ENCODE results near the gene CD55. TPM values are rescaled to one million over a fixed set of nuclear protein-coding genes. Genes with fewer than 3 reads are reported as not detected.

The CD55 gene
- total RNA-seq, 1 experiment from 2014 or later, result 17.2 TPM

DNA sequence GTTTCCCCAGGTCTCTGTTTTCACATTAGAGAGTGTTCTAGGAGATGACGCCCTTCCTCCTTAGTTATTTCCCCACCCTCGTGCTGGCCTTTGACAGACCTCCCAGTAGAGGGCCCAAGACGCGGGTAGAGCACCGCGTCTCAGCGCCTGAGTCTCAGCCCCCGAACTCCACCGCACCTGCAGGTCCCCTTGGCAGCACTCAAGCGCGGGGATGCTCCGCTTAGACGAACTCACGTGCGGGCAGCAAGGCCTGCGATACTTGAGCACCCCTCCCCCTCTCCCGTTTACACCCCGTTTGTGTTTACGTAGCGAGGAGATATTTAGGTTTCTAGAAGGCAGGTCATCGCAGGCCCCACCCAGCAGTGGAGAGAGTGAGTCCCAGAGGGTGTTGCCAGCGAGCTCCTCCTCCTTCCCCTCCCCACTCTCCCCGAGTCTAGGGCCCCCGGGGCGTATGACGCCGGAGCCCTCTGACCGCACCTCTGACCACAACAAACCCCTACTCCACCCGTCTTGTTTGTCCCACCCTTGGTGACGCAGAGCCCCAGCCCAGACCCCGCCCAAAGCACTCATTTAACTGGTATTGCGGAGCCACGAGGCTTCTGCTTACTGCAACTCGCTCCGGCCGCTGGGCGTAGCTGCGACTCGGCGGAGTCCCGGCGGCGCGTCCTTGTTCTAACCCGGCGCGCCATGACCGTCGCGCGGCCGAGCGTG is at the start of gene CD55 (continued):
- TF ChIP-seq, protein P1, sequence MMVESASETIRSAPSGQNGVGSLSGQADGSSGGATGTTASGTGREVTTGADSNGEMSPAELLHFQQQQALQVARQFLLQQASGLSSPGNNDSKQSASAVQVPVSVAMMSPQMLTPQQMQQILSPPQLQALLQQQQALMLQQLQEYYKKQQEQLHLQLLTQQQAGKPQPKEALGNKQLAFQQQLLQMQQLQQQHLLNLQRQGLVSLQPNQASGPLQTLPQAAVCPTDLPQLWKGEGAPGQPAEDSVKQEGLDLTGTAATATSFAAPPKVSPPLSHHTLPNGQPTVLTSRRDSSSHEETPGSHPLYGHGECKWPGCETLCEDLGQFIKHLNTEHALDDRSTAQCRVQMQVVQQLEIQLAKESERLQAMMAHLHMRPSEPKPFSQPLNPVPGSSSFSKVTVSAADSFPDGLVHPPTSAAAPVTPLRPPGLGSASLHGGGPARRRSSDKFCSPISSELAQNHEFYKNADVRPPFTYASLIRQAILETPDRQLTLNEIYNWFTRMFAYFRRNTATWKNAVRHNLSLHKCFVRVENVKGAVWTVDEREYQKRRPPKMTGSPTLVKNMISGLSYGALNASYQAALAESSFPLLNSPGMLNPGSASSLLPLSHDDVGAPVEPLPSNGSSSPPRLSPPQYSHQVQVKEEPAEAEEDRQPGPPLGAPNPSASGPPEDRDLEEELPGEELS (CRISPR knock-in tag; IDR thresholded peaks at IDR 0.05), result peak; percentile 56
- TF ChIP-seq, protein P2, sequence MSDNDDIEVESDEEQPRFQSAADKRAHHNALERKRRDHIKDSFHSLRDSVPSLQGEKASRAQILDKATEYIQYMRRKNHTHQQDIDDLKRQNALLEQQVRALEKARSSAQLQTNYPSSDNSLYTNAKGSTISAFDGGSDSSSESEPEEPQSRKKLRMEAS (CRISPR knock-in tag; IDR thresholded peaks at IDR 0.05), result peak; percentile 96
- peak; percentile 33; the same call in 1 of the 2 replicates for TF ChIP-seq ZNF423 (CRISPR knock-in tag; IDR thresholded peaks at IDR 0.05)
- TF ChIP-seq, protein P3, sequence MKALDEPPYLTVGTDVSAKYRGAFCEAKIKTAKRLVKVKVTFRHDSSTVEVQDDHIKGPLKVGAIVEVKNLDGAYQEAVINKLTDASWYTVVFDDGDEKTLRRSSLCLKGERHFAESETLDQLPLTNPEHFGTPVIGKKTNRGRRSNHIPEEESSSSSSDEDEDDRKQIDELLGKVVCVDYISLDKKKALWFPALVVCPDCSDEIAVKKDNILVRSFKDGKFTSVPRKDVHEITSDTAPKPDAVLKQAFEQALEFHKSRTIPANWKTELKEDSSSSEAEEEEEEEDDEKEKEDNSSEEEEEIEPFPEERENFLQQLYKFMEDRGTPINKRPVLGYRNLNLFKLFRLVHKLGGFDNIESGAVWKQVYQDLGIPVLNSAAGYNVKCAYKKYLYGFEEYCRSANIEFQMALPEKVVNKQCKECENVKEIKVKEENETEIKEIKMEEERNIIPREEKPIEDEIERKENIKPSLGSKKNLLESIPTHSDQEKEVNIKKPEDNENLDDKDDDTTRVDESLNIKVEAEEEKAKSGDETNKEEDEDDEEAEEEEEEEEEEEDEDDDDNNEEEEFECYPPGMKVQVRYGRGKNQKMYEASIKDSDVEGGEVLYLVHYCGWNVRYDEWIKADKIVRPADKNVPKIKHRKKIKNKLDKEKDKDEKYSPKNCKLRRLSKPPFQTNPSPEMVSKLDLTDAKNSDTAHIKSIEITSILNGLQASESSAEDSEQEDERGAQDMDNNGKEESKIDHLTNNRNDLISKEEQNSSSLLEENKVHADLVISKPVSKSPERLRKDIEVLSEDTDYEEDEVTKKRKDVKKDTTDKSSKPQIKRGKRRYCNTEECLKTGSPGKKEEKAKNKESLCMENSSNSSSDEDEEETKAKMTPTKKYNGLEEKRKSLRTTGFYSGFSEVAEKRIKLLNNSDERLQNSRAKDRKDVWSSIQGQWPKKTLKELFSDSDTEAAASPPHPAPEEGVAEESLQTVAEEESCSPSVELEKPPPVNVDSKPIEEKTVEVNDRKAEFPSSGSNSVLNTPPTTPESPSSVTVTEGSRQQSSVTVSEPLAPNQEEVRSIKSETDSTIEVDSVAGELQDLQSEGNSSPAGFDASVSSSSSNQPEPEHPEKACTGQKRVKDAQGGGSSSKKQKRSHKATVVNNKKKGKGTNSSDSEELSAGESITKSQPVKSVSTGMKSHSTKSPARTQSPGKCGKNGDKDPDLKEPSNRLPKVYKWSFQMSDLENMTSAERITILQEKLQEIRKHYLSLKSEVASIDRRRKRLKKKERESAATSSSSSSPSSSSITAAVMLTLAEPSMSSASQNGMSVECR (CRISPR knock-in tag; IDR thresholded peaks at IDR 0.05; ENCODE audit: borderline replicate concordance), result peak; percentile 79; the same call in 1 of the 2 replicates

DNA sequence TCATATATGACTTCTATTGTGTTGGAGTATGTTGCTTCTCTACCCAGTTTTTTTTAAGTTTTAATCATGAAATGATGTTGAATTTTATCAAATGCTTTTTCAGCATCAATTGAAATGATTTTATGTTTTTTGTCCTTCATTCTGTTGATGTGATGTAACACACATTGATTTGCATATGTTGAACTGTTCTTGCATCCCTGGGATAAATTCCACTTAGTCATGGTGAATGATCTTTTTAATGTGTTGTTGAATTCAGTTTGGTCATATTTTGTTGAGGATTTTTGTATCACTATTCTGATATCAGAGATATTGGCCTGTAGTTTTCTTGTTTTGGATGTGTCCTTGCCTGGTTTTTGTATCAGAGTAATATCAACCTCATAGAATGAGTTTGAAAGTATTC is 46.6 kb upstream of the CD55 start:
- CTCF ChIA-PET, result no interaction called here
- Mint-ChIP-seq H3K4me1 (peaks cover 8% of the 10 kb centered on the region), H3K27me3 (ENCODE audit: low read depth) (no peaks in the 10 kb centered on the region)
- TF ChIP-seq ZBTB21 (CRISPR knock-in tag; IDR thresholded peaks at IDR 0.05; ENCODE audit: borderline replicate concordance) (no peak), NFE2L1 (CRISPR knock-in tag; IDR thresholded peaks at IDR 0.05) (no peak), ZNF219 (CRISPR knock-in tag; IDR thresholded peaks at IDR 0.05; ENCODE audit: borderline replicate concordance) (no peak), HMGA2 (CRISPR knock-in tag; IDR thresholded peaks at IDR 0.05) (no peak), CREB1 (CRISPR knock-in tag; IDR thresholded peaks at IDR 0.05) (no peak), MYBL2 (CRISPR knock-in tag; IDR thresholded peaks at IDR 0.05) (no peak), TP53 (CRISPR knock-in tag; IDR thresholded peaks at IDR 0.05) (no peak), FOXJ3 (CRISPR knock-in tag; IDR thresholded peaks at IDR 0.05; ENCODE audit: borderline replicate concordance) (no peak), FOXP1 (CRISPR knock-in tag; IDR thresholded peaks at IDR 0.05; ENCODE audit: borderline replicate concordance) (no peak), TEAD1 (CRISPR knock-in tag; IDR thresholded peaks at IDR 0.05) (no peak), IRF1 (CRISPR knock-in tag; IDR thresholded peaks at IDR 0.05) (no peak), SOX15 (CRISPR knock-in tag; IDR thresholded peaks at IDR 0.05) (no peak)
- TF ChIP-seq, protein P4, sequence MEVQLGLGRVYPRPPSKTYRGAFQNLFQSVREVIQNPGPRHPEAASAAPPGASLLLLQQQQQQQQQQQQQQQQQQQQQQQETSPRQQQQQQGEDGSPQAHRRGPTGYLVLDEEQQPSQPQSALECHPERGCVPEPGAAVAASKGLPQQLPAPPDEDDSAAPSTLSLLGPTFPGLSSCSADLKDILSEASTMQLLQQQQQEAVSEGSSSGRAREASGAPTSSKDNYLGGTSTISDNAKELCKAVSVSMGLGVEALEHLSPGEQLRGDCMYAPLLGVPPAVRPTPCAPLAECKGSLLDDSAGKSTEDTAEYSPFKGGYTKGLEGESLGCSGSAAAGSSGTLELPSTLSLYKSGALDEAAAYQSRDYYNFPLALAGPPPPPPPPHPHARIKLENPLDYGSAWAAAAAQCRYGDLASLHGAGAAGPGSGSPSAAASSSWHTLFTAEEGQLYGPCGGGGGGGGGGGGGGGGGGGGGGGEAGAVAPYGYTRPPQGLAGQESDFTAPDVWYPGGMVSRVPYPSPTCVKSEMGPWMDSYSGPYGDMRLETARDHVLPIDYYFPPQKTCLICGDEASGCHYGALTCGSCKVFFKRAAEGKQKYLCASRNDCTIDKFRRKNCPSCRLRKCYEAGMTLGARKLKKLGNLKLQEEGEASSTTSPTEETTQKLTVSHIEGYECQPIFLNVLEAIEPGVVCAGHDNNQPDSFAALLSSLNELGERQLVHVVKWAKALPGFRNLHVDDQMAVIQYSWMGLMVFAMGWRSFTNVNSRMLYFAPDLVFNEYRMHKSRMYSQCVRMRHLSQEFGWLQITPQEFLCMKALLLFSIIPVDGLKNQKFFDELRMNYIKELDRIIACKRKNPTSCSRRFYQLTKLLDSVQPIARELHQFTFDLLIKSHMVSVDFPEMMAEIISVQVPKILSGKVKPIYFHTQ (CRISPR knock-in tag; IDR thresholded peaks at IDR 0.05), result no peak
- TF ChIP-seq, protein P5, sequence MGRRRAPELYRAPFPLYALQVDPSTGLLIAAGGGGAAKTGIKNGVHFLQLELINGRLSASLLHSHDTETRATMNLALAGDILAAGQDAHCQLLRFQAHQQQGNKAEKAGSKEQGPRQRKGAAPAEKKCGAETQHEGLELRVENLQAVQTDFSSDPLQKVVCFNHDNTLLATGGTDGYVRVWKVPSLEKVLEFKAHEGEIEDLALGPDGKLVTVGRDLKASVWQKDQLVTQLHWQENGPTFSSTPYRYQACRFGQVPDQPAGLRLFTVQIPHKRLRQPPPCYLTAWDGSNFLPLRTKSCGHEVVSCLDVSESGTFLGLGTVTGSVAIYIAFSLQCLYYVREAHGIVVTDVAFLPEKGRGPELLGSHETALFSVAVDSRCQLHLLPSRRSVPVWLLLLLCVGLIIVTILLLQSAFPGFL (CRISPR knock-in tag; IDR thresholded peaks at IDR 0.05; ENCODE audit: borderline replicate concordance), result no peak
- TF ChIP-seq, protein P6, sequence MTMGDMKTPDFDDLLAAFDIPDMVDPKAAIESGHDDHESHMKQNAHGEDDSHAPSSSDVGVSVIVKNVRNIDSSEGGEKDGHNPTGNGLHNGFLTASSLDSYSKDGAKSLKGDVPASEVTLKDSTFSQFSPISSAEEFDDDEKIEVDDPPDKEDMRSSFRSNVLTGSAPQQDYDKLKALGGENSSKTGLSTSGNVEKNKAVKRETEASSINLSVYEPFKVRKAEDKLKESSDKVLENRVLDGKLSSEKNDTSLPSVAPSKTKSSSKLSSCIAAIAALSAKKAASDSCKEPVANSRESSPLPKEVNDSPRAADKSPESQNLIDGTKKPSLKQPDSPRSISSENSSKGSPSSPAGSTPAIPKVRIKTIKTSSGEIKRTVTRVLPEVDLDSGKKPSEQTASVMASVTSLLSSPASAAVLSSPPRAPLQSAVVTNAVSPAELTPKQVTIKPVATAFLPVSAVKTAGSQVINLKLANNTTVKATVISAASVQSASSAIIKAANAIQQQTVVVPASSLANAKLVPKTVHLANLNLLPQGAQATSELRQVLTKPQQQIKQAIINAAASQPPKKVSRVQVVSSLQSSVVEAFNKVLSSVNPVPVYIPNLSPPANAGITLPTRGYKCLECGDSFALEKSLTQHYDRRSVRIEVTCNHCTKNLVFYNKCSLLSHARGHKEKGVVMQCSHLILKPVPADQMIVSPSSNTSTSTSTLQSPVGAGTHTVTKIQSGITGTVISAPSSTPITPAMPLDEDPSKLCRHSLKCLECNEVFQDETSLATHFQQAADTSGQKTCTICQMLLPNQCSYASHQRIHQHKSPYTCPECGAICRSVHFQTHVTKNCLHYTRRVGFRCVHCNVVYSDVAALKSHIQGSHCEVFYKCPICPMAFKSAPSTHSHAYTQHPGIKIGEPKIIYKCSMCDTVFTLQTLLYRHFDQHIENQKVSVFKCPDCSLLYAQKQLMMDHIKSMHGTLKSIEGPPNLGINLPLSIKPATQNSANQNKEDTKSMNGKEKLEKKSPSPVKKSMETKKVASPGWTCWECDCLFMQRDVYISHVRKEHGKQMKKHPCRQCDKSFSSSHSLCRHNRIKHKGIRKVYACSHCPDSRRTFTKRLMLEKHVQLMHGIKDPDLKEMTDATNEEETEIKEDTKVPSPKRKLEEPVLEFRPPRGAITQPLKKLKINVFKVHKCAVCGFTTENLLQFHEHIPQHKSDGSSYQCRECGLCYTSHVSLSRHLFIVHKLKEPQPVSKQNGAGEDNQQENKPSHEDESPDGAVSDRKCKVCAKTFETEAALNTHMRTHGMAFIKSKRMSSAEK (CRISPR knock-in tag; IDR thresholded peaks at IDR 0.05; ENCODE audit: borderline replicate concordance), result no peak

More for the DNA sequence above, 46.6 kb upstream of the CD55 start:
- ATAC-seq (no peak), DNase-seq (ENCODE audit: low spot score) (no peak)
- Mint-ChIP-seq H3K9me3 (peaks cover 21% of the 10 kb centered on the region), H3K27ac (no peak overlapping the region), H3K36me3 (no peaks in the 10 kb centered on the region), H3K4me3 (no peak overlapping the region)
- POLR2A ChIA-PET, result no interaction called here

Data from WTC11 (cell line).